HG03558 (cell line): ENCODE results near the gene DSC1.

Experiments used
- ATAC-seq: cut with Tn5 transposase; IDR thresholded peaks from one replicate; pipeline ENCODE4 v1.9.1; 2021; ENCODE audit warnings: moderate number of reproducible peaks; ENCODE audit not compliant: unreplicated experiment; ENCODE audit errors: extremely low read depth

The DSC1 gene, protein sequence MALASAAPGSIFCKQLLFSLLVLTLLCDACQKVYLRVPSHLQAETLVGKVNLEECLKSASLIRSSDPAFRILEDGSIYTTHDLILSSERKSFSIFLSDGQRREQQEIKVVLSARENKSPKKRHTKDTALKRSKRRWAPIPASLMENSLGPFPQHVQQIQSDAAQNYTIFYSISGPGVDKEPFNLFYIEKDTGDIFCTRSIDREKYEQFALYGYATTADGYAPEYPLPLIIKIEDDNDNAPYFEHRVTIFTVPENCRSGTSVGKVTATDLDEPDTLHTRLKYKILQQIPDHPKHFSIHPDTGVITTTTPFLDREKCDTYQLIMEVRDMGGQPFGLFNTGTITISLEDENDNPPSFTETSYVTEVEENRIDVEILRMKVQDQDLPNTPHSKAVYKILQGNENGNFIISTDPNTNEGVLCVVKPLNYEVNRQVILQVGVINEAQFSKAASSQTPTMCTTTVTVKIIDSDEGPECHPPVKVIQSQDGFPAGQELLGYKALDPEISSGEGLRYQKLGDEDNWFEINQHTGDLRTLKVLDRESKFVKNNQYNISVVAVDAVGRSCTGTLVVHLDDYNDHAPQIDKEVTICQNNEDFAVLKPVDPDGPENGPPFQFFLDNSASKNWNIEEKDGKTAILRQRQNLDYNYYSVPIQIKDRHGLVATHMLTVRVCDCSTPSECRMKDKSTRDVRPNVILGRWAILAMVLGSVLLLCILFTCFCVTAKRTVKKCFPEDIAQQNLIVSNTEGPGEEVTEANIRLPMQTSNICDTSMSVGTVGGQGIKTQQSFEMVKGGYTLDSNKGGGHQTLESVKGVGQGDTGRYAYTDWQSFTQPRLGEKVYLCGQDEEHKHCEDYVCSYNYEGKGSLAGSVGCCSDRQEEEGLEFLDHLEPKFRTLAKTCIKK

DNA sequence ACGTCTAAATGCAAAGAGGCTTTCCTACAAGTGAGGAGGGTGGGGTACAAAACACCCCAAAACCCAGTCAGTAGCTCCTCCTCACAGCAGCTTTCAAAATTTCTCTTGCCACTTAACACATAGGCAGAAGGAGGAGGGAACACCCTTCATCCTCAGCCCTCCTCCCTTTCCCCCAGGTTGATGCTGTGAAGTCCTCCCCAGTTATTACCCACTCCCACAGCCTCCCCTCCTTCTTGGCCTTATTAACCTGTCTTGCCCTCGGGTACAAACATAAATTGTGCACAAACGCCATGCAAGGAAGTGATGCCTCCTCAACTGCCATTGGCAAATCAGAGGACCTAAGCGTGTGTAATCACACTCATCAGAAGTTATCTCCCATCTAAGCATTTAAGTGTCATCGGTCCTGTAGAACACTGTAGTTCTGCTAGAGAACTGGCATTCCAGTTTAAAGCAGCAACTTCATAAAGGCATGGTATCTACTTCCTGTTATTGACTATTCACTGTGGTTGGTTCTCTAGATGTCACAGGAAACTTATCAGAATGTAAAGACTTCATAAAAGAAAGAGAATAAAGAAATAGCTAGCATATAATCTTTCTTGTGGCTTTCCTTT, at the start of gene DSC1:
TSS of gene DSC1 (minus strand) at position 32 of the 611 bp plus-strand sequence. CDS start 262 bp downstream, outside the sequence.
- no peak for ATAC-seq

DNA sequence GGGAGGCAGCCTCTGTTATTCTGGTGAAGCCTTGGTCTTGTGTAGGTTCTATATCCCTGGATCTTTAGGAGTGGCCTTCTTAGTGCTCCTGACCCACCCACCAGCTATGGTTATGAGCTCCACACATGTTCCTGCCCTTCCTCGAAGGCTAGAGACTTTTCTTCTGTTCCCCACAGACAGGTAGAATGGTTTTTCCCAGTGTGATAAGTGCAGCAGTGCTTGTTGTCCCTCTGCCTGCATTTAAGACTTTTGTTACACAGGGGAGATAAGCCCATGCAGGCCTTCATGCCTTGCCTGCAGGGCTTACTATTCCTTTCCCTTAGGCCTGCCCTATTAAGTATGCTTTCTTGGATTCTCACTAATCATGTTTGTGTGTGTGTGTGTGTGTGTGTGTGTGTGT, 48.4 kb upstream of the DSC1 start:
- ATAC-seq = no peak

DNA sequence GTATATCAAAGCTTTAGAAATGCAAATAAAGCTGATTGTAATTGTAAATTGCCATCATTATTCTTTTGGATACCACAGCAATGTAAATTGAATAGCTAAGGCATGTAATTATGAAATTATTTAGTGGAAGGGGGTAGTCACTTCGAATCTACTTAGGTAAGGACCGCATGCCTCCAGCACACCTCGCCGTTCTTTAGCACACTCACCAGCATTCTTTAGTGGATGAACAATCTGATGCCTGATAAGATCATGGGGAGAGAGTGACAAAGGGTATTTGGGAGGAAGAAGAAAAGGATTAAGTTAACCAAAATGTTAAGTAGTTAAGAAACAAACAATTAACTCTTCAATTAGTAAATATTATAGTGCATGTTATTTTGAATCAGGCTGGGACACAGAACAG, 46.4 kb upstream of the DSC1 start:
- no peak for ATAC-seq

DNA sequence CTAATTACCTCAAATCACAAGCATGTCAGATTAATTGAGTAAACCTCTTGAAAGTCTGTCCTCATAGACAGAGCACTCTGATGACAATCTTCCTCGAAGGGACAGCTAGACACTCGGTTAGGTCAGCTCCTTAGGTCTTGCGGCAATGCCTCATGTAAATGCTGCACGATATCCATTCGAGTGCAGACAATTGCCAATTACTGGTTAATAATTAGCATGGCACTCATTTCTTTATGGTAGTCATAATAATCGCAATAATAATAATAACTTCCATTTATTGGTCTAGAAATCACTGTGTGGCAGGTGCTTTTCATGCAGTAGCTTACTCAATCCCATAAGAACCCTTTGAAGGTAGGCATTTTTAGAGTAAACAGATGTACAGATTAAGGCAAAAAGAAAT, 44.7 kb upstream of the DSC1 start:
- no peak for ATAC-seq

DNA sequence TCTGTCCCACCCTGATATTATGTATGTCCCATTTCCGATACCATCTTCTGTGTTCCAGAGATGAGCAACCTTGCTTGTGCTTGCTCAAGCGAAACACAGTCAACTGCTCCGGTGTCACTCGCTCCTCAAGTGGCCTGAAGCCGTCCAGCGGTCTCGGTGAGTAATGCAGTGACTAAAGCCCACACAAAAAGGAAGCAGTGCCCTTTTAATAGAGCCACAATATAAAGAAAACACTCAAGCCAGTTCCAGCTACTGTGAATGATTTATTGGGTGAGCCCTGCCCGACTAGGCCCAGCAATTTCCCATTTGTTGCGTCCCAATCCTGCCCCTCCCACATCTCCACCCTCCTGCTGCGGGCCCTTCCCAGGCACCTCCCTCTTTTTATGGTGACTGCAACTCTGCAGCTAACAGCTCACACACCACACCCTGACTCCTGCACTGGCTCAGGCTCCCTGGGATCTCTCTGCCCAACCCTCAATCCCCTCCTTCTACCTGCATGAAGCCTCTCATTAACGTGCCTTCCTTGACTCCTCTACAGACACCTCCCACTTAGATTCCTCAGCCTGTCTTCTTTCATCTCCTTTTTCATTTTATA, 44.2 kb upstream of the DSC1 start:
- peak; percentile 92 for ATAC-seq

DNA sequence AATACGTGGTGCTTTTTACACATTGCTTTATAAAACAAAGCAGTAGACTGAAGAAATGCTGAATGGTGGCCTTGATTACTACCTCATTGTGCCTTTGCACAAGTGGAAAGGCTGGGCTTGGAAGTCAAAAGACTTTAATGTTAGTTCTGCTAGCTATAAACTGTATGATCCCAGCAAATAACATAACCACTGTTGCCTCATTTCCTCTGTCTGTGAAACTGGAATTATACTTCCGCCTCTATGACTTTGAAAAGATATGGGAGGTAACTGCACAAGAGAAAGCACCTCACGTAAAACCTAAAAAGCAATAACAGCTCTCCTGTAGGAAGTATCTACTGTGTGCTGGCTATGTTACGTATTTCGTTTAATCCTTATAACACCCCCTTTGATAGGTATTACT, 43.4 kb upstream of the DSC1 start:
- ATAC-seq = no peak

DNA sequence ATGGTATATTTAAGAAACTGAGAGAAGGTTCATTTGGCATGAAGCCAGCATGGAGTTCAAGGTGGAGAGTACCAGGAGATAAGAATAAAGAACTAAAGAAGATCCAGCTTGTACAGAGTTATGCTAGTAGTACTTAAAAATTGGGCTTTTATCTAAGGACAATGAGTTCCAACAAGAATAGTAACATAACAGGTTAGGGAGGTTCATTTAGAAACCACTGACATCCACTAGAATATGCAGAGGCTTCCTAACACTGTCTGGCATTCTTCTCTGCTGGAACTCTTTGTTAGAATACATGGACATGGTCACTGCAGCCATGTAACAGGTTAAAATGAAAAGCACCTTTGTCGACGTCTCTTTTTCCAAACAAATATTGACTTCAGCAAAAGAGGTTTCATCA, 42.6 kb upstream of the DSC1 start:
- no peak for ATAC-seq

DNA sequence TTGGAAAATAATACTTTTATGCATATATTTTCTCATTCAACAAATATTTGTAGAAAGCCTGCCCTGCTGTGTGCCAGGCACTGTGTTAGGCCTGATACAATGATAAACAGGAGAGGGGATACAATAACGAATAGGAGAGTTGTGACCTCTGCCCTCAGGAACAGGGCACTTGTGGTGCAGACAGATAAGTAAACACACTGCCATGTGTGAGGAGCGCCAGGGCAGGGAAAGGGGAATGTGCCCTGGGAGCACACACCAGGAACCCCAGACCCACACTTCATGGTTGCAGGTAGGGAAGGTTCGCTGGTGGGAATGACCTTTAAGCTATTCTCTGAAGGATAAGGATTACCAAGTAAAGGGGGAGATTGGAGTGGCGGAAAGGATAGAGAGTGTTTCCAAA, 42.2 kb upstream of the DSC1 start:
- no peak for ATAC-seq

DNA sequence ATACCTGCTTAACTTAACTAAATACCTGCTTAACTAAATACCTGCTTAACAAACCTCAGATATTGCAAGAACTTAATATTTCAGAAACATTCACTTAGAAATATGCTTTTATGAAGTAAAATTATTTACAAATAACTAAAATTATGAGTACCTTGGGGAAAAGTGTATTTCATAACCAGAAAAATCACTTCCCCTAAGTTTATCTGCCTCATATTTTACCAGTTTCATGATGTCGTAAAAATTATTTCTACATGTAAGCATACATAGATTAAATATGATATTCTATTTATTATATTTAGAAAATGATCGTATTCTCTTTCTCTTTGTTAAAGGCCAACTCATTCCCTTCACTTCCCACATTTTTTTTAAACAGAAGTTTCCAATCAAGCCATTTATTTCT, 41.5 kb upstream of the DSC1 start:
- no peak for ATAC-seq

DNA sequence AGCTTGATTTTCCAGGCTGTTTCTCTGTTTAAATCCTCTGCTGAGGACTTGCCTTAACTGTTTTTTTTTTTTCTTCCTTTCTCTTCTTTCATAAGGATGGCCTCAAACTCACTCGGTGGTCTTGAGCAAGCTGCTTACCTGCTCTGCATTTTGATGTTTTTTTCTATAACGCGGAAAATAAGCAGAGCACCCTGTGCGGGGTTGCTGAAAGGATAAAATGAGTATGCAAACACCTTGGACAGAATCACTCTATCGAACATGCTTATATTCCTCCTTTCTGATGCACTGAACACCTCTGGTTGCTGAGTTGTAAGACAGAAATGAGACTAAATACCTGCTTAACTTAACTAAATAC, 41.1 kb upstream of the DSC1 start:
- no peak for ATAC-seq

DNA sequence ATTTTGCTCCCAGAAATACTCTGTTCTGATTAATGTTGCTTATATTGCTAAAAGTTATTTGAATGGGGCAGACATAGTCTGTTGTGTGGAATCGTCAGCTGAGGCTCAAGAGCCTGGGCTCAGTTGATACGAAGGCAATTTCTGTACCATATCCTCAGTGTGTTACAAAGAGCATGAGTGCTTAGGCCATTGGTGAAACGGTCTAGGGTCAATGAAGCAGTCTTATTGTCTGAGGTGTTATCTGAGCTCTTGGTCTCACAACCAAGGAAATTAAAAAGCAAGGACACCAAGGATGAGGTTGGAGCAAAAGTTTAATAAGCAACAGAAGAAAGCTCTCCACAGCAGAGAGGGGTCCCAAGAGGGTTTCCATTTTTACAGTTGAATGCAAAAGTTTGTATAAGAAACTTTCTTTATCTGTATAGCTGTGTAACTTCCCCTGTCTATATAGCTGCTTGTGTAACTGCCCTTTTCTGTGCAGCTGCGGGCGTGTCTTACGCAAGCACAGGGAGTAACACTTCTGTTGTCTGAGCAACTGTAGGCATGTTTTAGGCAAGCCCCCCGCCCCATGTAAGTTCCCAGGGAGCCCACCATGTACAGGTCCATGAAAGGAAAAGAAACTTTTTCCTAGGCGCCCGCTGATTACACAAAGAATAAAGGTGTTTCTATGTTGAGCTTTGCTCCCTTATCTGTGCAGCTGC, 40.6 kb upstream of the DSC1 start:
- ATAC-seq = no peak

DNA sequence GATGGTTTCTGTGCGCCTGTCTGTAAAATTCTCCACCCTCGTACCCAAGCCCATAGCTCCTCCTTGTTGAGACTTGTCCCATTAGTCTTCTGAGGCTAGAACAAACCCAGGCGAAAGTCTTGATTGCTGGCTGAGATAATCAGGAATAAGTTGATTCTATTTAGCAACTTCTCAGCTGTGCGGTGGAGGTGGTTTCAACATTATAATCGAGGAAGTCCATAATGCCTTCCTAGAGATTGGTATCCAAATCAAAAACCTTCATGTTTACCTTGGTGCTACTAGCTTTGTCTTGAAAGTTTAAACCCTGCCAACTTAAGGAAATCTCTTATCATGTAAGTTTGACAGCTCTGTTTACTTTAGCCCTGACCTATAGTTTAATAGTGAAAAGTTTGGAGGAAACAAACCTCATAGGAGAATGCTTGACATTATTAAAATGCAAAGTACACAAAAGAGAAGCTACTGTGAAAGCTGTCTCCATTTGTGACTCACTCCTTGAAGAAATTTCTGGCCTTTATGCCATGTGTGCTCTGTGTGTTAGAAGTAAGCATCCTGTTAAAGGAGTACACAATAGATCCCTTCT, 36.6 kb upstream of the DSC1 start:
- no peak for ATAC-seq

DNA sequence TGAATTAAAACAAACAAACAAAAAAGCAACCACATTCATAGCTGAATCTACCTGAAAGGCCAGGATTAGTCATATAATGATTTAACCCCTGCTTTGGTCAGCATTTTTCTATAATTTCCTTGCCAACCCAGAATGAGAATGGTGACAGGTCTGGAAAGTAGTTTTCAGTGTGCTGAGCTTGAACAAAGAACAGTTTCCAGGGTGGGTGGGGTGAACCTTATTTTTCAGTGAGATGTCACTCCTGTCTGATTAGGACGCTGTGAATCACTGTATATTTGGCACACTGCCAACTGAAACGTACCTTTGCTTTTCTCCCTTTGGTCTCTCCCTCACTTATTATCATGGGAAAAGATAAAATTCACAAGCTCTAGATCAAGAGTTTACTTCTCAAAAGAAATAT, 35.0 kb upstream of the DSC1 start:
- ATAC-seq = no peak

DNA sequence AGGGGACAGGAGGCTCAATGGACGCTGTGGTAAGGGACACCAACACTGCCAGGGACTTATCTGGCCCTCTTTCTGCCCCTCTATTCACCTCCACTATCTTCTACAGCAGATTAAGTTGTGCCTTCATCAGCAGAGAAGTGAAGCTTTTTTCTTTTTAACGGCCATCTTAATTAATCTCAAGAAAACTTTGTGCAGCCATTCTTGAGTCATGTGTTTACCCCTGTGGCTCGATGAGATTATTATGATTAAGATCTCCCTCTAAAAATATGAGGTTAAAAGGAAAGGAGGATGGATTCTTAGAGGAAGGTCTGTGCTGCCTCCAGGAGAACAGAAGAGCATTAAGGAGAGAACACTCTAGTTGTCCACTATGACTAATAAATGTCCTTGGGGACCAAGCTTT, 32.4 kb upstream of the DSC1 start:
- no peak for ATAC-seq

DNA sequence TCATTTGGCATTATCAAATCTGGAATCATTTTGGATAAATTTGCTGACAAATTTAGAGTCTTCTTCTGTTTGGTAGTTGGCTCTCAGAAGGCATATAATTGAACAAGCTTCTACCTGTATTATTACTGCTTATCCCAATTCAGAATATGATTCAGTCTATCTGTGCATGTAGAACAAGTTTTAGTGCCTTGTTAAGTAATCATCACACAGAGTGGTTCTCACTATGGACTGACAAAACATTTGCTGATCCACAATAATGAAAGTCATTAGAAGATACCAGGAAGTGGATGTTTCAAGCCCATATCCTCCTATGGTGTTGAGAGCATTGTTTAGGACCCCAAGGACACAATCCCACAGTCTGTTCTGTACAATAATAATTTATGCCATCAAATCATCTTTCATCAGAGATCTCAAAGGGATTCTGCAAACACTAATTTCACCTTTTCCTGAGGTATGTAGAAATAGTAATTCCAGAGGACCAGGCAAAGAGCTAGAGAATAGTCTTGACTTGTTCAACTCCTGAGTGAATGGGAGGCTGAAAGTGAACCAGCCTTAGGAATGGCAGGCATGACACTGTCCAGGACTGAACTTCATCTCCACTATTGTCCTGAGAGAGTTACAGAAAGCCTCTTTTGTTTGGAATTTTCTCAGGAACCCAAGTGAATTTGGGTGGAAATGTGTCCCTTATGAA, 29.6 kb upstream of the DSC1 start:
- ATAC-seq = no peak

DNA sequence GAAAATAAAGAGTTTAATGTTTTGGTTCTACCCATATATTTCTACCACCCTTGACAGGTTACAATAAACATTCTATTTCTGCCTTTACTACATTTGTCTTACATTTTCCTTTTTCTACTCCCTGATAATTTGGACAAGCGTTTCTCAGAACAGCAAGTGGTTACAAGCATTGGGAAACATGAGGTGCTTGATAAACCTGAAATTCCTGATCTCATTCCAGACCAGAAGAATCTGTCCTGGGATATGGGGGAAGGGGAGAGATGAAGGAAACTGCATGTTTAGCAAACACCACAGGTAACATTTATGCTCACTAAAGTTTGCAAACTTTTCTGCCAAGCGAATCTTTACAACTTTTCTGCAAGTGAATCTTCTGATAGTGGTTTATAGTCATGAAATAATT, 28.3 kb upstream of the DSC1 start:
- no peak for ATAC-seq

DNA sequence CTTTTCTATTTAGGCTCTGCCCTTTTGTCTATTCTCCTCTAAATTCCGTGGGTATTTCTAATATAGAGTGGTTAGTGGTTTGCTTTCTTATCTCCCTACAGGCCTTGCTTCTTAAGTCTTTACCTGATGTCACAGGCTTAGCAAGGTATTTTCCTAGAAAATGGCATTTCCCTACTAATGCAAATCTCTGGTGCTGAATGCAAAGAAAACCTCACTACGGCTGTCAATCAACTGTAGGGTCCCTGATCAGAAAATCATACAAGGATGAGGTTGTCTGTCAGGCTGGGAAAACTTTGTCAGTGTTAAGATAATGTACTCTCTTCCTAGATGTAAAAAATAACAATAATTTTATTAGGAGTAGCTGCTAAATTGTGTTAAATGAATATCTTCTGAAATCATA, 27.1 kb upstream of the DSC1 start:
- no peak for ATAC-seq

DNA sequence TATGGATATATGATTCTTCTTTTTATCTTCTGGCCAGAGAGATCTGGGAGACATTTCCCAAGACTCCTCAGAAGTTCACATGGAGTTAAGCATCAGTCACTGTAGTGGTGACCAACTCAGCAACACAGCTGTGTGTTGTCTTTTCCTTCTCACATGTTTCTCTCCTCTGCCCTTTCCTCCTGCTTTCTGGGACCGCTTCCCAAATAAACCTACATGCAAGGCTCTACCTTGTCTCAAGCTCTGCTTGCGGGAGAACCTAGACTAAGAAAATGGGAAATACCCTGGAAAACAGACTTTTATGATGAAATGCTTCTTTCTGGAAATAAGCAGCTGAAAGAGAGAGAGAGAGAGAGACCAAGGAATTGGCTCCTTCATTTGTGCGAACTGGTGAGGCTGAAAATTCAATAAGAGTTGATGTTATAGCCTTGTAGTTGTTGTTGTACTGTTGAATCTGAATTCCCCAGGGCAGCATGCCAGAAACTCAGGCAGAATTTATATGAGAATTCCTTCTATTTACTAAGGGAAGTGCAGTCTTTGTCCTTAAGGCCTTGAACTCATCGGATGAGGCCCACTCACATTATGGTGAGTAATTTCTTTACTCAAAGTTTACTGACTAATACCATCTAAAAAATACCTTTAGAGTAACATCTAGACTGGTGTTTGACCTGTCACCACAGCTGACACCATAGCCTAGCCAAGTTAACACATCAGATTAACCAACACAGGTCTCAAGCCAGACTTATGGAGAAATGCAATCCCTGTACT, 22.7 kb upstream of the DSC1 start:
- ATAC-seq = no peak

DNA sequence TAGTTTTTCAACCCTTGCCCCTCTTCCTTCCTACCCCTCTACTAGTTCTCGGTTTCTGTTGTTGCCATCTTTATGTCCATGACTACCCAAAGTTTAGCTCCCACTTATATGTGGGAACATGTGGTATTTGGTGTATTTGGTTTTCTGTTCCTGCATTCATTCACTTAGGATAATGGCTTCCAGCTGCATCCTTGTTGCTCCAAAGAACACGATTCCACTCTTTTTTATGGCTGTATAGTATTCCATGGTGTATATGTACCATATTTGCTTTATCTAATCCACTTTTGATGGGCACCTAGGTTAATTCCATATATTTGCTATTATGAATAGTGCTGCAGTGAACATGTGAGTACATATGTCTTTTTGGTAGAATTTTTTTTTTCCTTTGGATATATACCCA, 20.6 kb upstream of the DSC1 start:
- no peak for ATAC-seq
